Adrenal gland (tissue), 5 donors: Measurements from ENCODE around the gene TRAF3IP3.

Source experiments
- CTCF ChIP-seq, 6 experiments: fragments of 450-650 bp in 4 of 6; fragments of 200-600 bp in 2 of 6; sonication (generic) in 1 of 6; IDR thresholded peaks; 1 replicate in 5 of 6; 2 replicates in 1 of 6; pipeline versions ENCODE4 v1.5.1 to v1.8.0; 2016 to 2021; ENCODE audit warnings: antibody characterized with exemption in 6 of 6, mild to moderate bottlenecking in 2 of 6, moderate library complexity in 1 of 6
- POLR2A ChIP-seq, 2 donors: fragments of 450-650 bp; IDR thresholded peaks; one replicate each; pipeline ENCODE4 v1.6.1; 2017; ENCODE audit warnings: antibody characterized with exemption in 2 of 2, mild to moderate bottlenecking in 2 of 2, moderate library complexity in 1 of 2
- donor health status: DM: no; HTN: no; CAD: no.

- no peak for TF ChIP-seq CTCF (IDR thresholded peaks at IDR 0.05)
- no peak for TF ChIP-seq POLR2A (IDR thresholded peaks at IDR 0.05)
These were observed 22.3 kb upstream of the TRAF3IP3 start for GRCh38 chr1:209733409-209734192.
